Amniotic epithelial cell (primary cell): ENCODE results near the gene STKLD1.
A peak's percentile ranks its signal among the peaks of the same experiment; 100 is the strongest.
"Not testable (repeated sequence)": the region's sequence is repeated elsewhere in the genome, so short reads cannot be mapped to it uniquely, and the experiment has no call there.

Experiments
- DNase-seq: peaks from one replicate; pipeline ENCODE4 v3.0.0-alpha.2; 2010; ENCODE audit warnings: low read depth

STKLD1 gene

GRCh38 chr9:133443982-133444381 is 67.8 kb downstream of the STKLD1 start:
- no peak for DNase-seq

- DNase-seq, result no peak
Observed at GRCh38 chr9:133445293-133445969, 69.3 kb downstream of the STKLD1 start.

- DNase-seq, result no peak
Observed at GRCh38 chr9:133448487-133448972, 72.4 kb downstream of the STKLD1 start.

GRCh38 chr9:133449760-133450159 is 73.6 kb downstream of the STKLD1 start:
- DNase-seq, result peak; percentile 66

- DNase-seq, result not testable (repeated sequence)
Observed at GRCh38 chr9:133451865-133452264, 75.7 kb downstream of the STKLD1 start.

GRCh38 chr9:133452562-133452961 is 76.4 kb downstream of the STKLD1 start:
- no peak for DNase-seq

GRCh38 chr9:133453651-133454050 is 77.5 kb downstream of the STKLD1 start:
- no peak for DNase-seq

- DNase-seq, result no peak
Observed at GRCh38 chr9:133454325-133454724, 78.2 kb downstream of the STKLD1 start.

GRCh38 chr9:133454943-133455673 is 78.9 kb downstream of the STKLD1 start:
- no peak for DNase-seq
